Measurements from ENCODE around the gene UCN.

Gene UCN

GRCh38 chr2:27262379-27263286 is 45.6 kb downstream of the UCN start, which contains the start of gene SLC30A3:
SLC30A3 (minus strand) TSS chr2:27263047; CDS start chr2:27262906, 141 bp downstream.
- H3K4me3 ChIP-seq (ENCODE audit: low read length) = peak within 1 kb of the TSS; percentile 81
- H3K27ac ChIP-seq (ENCODE audit: low read length) = no peak within 1 kb of the TSS
- no peaks in the 10 kb centered on the region for H4K20me1 ChIP-seq (ENCODE audit: insufficient read depth, low read length)
- H3K4me2 ChIP-seq (ENCODE audit: low read length) = peak within 1 kb of the TSS; percentile 82
- H3K9me3 ChIP-seq (ENCODE audit: insufficient read depth, low read length) = no peaks in the 10 kb centered on the region
- no peaks in the 10 kb centered on the region for H3K36me3 ChIP-seq (replicated peaks; ENCODE audit: low read depth, low read length)
- peak within 1 kb of the TSS; percentile 39; the same call in 1 of the 2 replicates for H2AFZ ChIP-seq (ENCODE audit: low read depth, low read length)
- peak within 1 kb of the TSS; percentile 61 for H3K9ac ChIP-seq (ENCODE audit: low read length)
- H3K79me2 ChIP-seq (ENCODE audit: low read length) = no peaks in the 10 kb centered on the region
- H3K27me3 ChIP-seq (ENCODE audit: low read depth, low read length) = peaks cover 35% of the 10 kb centered on the region
- no peaks in the 10 kb centered on the region for H3K4me1 ChIP-seq (ENCODE audit: low read length)
- TF ChIP-seq, protein P1, sequence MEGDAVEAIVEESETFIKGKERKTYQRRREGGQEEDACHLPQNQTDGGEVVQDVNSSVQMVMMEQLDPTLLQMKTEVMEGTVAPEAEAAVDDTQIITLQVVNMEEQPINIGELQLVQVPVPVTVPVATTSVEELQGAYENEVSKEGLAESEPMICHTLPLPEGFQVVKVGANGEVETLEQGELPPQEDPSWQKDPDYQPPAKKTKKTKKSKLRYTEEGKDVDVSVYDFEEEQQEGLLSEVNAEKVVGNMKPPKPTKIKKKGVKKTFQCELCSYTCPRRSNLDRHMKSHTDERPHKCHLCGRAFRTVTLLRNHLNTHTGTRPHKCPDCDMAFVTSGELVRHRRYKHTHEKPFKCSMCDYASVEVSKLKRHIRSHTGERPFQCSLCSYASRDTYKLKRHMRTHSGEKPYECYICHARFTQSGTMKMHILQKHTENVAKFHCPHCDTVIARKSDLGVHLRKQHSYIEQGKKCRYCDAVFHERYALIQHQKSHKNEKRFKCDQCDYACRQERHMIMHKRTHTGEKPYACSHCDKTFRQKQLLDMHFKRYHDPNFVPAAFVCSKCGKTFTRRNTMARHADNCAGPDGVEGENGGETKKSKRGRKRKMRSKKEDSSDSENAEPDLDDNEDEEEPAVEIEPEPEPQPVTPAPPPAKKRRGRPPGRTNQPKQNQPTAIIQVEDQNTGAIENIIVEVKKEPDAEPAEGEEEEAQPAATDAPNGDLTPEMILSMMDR (IDR thresholded peaks at IDR 0.05; ENCODE audit: low read depth, low read length) = no peak
- no peak for TF ChIP-seq EZH2phosphoT487 (IDR thresholded peaks at IDR 0.05; ENCODE audit: low read depth)

- TF ChIP-seq, protein P1 (IDR thresholded peaks at IDR 0.05; ENCODE audit: low read depth, low read length) = no peak
- no peak for TF ChIP-seq EZH2phosphoT487 (IDR thresholded peaks at IDR 0.05; ENCODE audit: low read depth)
- H4K20me1 ChIP-seq (ENCODE audit: insufficient read depth, low read length) = no peaks in the 10 kb centered on the region
- no peak overlapping the region for H2AFZ ChIP-seq (ENCODE audit: low read depth, low read length)
- peaks cover 35% of the 10 kb centered on the region for H3K27me3 ChIP-seq (ENCODE audit: low read depth, low read length)
- peak overlapping the region; percentile 61; the same call in 1 of the 2 replicates for H3K9ac ChIP-seq (ENCODE audit: low read length)
- no peaks in the 10 kb centered on the region for H3K36me3 ChIP-seq (replicated peaks; ENCODE audit: low read depth, low read length)
- H3K27ac ChIP-seq (ENCODE audit: low read length) = no peak overlapping the region
- peak overlapping the region; percentile 82 for H3K4me2 ChIP-seq (ENCODE audit: low read length)
- peak overlapping the region; percentile 81 for H3K4me3 ChIP-seq (ENCODE audit: low read length)
- no peaks in the 10 kb centered on the region for H3K79me2 ChIP-seq (ENCODE audit: low read length)
- H3K4me1 ChIP-seq (ENCODE audit: low read length) = no peaks in the 10 kb centered on the region
- no peaks in the 10 kb centered on the region for H3K9me3 ChIP-seq (ENCODE audit: insufficient read depth, low read length)
Observed at GRCh38 chr2:27261926-27262298, 46.3 kb downstream of the UCN start.

GRCh38 chr2:27261241-27261925 is 46.9 kb downstream of the UCN start:
- H3K4me2 ChIP-seq (ENCODE audit: low read length) = peak overlapping the region; percentile 82
- H3K9me3 ChIP-seq (ENCODE audit: insufficient read depth, low read length) = no peaks in the 10 kb centered on the region
- no peaks in the 10 kb centered on the region for H3K4me1 ChIP-seq (ENCODE audit: low read length)
- no peak overlapping the region for H2AFZ ChIP-seq (ENCODE audit: low read depth, low read length)
- TF ChIP-seq EZH2phosphoT487 (IDR thresholded peaks at IDR 0.05; ENCODE audit: low read depth) = no peak
- TF ChIP-seq, protein P1 (IDR thresholded peaks at IDR 0.05; ENCODE audit: low read depth, low read length) = no peak
- H3K36me3 ChIP-seq (replicated peaks; ENCODE audit: low read depth, low read length) = no peaks in the 10 kb centered on the region
- no peak overlapping the region for H3K9ac ChIP-seq (ENCODE audit: low read length)
- H3K4me3 ChIP-seq (ENCODE audit: low read length) = peak overlapping the region; percentile 81
- no peak overlapping the region for H3K27ac ChIP-seq (ENCODE audit: low read length)
- no peaks in the 10 kb centered on the region for H3K79me2 ChIP-seq (ENCODE audit: low read length)
- H4K20me1 ChIP-seq (ENCODE audit: insufficient read depth, low read length) = no peaks in the 10 kb centered on the region
- peaks cover 35% of the 10 kb centered on the region for H3K27me3 ChIP-seq (ENCODE audit: low read depth, low read length)

- Histone ChIP-seq H3K9ac (ENCODE audit: low read length) (no peak overlapping the region), H2AFZ (ENCODE audit: low read depth, low read length) (no peak overlapping the region), H3K27ac (ENCODE audit: low read length) (no peak overlapping the region), H3K36me3 (replicated peaks; ENCODE audit: low read depth, low read length) (no peaks in the 10 kb centered on the region), H3K27me3 (ENCODE audit: low read depth, low read length) (peaks cover 24% of the 10 kb centered on the region), H3K4me2 (ENCODE audit: low read length) (no peak overlapping the region), H4K20me1 (ENCODE audit: insufficient read depth, low read length) (no peaks in the 10 kb centered on the region), H3K4me1 (ENCODE audit: low read length) (no peaks in the 10 kb centered on the region), H3K9me3 (ENCODE audit: insufficient read depth, low read length) (no peaks in the 10 kb centered on the region), H3K79me2 (ENCODE audit: low read length) (no peaks in the 10 kb centered on the region), H3K4me3 (ENCODE audit: low read length) (no peak overlapping the region)
- TF ChIP-seq, protein P1 (IDR thresholded peaks at IDR 0.05; ENCODE audit: low read depth, low read length) = no peak
- no peak for TF ChIP-seq EZH2phosphoT487 (IDR thresholded peaks at IDR 0.05; ENCODE audit: low read depth)
Observed at GRCh38 chr2:27258051-27258450, 50.2 kb downstream of the UCN start.
